SK-N-DZ (cell line): ENCODE data around the gene METTL6.
A peak's percentile ranks its signal among the peaks of the same experiment; 100 is the strongest.
"Not testable (repeated sequence)": the region's sequence is repeated elsewhere in the genome, so short reads cannot be mapped to it uniquely, and the experiment has no call there.

Experiments
- DNase-seq: peaks from one replicate; pipeline ENCODE4 v3.0.0-alpha.2; 2015; ENCODE audit warnings: low spot score

Gene METTL6

DNA sequence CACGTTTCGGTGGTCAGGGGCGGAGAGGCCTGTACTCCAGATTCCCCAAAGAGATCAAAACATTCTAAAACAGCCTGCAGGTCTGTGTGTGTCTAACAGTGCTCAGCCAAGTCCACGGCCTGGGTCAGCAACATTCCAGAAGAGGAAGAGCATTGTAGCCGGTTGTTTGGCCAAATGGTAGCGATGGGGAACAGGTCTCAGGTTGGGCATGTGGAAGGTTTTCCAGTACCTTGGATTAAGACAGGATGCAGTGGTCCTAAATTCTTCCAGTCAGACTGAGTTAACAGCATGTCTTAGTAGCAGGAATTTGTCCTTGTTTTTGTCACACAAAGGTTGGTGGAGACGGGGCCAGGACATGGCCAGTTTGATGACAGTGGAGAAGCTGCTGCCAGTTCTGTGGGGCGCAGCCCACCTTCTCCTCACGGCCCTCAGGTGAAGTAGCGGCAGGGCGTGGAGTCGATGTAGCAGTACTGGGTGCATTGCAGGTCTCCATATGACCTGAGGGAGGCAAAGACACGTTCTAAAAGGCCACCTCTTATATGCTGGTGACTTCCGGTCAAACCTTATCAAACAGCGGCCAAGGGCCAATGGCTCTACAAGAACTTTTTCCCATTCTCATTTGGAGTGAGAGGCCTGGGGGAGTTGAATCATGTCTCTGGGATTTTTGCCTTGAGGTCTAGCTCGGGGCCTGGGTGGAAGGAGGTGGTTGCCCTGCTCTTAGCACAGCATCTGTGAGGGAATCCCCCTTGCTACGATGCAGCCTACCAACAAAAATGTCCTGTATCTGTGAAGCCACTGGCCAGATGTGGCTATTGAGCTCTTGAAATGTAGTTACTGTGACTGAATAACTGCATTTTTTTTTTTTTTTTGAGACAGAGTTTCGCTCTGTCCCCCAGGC is 24.1 kb upstream of the METTL6 start:
- no peak for DNase-seq

DNA sequence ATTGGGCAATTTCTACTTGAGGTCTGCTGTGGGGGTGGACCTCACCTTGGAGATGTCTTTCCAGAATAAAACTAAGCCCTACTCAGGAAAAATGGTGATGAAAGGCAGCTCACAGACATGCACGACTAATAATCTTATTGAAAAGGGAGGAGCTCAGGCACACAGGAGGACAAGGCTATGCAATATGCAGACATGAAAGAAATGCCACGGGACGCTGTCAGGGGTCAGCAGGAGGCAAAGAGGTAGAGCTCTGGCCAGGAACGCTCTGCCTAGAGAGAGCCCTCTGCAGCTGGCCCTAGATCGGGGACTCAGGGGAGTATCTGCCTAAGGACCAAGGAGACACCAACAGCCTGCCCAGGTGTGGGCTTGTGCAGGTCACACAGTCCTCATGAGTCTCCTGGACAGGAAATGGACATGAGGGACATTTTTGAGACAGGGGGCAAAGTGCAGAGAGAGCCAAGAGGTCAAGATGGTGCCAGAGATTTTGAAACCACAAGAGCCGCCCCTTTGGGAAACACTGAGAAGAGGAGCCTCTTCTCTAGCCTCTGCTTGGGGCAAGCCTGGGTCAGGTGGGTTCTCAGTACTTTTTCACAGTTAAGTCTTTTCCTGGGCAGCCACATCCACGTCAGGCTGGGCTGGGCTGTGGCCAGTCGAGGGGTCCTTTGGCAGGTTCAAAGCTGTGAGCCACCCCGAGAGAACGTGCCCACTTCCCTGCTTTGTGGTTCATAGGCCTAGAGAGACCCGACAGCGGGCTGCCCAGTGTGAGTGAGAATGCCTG is 23.3 kb upstream of the METTL6 start:
- DNase-seq, result no peak

DNA sequence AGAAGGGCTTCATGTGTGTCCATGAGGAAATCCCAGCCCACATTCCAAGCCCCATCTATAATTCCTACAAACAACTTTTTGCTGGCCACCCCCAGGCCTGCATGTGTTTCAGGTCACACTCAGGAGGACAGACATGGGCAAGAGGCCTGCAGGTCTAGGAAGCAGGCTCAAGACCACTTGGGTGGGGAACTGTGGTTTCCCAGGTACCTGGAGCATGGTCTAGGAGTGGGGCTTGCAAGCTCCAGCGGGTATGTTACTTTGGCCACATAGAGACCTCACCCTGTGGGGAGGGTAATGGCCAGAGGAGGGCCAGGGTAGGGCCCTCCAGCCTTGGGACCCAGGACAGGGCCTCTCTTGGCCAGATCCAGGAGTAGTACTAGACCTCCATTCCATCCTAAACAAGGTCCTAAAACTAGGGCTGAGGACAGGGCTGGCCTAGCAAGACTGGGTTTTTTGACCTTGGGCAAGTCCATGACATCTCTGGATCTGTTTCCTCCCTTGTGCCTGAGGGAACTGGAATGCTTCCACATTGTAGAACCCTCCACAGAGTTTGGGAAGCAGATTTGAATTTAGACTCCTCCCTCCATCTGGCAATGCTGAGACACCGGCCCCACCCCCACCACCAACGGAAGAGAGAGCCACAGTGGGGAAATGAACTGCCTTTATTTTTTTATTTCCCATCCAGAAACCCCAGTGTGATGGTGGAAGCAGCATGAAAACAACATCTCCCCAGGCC is 22.3 kb upstream of the METTL6 start:
- DNase-seq, result no peak

DNA sequence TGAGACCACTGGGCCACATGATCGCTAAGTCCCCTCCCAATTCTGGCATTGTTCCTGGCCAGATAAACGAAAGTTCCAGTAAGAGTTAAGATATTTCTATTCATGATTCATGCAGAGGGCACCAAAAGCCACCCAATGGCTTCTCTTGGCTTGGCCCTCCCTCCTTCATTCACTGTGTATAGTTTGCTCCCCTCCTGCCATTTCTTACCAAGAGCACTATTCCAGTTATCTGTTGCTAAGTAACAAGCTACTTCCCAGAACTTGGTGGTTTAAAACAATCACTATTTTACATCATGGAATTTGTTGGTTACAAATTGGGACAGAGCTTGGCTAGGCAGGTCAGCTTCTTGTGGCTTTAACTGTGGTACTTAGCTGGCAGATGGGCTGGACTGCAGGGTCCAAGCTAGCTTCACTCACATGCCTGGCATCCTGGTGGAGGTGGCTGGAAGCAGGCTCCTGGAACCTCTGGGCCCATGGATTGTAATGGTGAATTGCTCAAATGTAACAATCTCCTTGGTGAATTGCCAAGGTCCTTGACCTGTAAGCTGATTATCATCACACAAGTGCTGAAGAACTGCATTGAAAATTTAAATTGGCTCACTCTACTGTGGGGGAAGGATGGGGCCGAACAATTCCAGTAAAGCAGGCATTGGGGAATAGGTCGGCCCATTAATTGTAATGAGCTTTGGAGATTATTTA is 16.6 kb upstream of the METTL6 start:
- no peak for DNase-seq

DNA sequence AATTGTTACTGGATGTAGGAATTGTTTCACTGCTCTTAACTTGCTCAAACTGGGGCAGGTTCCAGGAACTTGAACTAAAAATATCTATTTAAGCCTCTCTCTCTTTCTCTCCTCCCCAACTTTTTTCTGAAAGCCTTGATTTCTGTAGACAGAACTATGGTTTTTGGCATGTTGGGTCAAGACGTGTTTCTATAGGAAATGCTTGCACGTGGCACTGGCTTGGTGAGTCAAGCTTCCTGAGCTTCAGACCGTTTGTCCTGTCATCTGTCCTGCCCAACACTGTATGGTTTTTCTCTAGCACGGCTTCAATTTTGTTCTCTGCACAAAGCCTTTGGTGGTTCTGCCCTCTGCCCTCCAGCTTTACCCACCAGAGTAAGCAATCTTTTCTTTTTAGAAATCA is 13.5 kb upstream of the METTL6 start:
- DNase-seq, result no peak

DNA sequence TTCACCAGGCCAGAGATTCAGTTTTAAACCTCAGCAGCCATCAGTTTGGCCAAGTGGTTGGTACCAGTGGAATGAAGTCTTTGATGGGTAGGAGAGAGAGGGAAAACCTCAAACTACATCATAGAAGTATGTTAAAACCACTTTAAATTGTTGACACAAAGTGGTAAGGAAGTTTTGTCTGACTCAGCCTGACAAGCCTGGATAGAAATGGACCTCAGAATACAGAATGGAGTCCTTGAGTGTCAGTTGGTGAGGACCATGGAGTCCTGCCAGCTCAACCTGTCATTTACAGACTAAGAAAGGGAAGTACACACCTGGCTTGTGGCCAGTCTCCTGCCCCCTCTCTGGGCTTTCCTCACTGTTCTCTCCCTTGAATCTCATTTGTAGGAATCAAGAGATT is 12.1 kb upstream of the METTL6 start:
- no peak for DNase-seq

DNA sequence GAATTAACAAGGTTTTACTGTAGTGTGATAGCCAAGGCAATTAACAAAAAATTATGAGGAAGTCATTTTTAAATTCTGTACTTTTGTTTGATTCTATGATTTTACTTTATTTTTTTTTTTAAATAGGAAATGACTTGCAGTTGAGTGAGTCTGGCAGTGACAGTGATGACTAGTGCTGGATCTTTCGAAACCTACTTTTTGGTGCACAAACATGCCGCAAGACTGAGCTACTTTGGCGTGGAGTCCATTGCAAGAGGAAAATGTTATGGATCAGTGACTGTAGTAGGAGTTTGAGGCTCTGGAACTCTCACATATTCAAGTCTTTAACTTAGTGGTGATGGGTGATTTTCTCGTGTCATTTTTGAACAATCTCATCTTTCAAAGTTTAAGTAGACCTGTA is 11.6 kb upstream of the METTL6 start:
- no peak for DNase-seq

DNA sequence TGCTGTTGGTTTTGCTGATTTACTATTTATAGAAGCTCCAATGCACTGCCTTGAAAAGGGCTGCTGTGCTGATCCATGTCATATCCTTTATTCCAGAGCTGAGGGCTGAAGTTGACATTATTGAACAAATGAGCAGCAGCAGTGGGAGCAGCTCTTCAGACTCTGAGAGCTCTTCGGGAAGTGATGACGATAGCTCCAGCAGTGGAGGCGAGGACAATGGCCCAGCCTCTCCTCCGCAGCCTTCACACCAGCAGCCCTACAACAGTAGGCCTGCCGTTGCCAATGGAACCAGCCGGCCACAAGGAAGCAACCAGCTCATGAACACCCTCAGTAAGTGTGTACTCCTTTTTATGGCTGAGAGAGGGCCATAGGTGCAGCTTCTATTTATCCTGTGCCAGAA is 8.9 kb upstream of the METTL6 start:
- DNase-seq, result no peak

DNA sequence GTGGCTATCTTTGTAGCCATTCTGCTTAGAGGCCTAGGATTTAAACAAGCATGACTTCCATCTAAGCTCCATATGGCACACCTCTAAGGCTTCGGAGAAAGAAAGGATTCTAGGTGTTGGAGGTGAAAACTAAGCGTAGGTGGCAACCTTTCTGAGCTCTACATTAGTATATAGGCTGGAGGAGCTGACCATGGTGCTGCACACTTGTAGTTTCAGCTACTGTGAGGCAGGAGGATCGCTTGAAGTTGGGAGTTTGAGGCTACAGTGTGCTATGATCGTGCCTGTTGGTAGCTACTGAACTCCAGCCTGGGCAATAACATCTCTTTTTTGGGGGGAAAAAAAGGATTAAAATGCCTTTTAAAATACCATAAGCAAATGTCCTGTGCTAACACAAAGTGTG is 7.4 kb upstream of the METTL6 start:
- no peak for DNase-seq

DNA sequence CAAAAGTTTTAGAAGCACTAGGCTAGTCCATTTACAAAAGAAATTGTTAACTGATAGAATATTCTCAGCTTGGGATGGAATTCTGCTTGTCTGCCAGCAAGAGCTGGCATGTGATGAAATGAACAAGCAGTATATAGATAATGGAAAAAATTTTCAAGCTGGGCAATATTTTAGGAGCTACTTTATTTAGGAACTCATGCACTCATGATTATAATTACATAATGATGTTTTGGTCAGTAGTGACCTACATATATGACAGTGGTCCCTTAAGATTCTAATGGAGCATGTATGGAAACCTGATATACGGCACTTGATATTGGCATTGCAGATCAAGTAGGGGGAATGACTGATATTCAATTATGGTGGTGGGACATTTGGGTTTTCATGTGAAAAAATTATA is 6.2 kb upstream of the METTL6 start:
- no peak for DNase-seq

DNA sequence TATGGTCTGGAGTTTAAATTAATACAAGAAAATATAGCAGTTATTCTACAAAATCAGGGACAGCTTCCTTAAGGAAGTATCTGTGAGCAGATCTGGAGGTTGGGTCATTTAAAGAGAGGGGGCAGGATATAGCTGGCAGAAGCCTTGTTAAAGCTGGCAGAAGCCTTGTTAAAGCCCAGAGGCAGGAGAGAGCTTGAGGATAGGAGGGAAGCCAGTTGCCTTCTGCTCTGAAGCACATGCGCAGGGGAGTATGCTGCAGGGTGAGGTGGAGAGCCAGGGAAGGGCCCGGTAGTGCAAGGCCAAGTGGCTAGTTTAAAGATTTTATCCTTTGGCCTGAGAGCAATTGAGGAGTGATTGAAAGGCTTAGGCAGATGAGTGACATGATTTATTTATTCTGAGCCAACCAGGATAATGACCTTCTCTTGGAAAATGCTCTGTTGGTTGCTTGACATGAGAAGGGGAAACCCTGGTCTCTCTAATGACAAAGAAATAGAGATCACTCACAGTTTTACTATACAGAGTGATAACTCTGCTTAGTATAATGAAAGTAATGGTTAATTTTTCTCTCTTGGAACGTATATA is 4.0 kb upstream of the METTL6 start:
- no peak for DNase-seq

DNA sequence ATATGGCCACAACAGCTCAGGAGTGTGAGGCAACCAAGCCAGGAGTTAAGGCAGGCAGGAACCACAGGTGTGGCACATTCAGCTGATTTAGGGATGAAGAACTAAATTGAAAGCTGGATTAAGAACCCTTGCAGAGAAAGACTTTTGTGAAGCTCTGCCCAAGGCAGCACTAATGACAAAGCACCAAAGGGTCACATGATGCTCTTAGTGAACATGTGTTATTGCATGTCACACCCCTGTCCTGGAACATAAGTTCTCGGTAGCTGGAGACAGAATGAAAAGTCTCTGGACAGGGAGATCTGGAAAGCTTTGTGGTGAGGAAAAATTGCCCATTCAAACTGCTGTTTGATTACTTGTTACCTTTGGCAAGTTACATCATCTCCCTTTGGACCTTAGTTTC is 3.3 kb upstream of the METTL6 start:
- no peak for DNase-seq

DNA sequence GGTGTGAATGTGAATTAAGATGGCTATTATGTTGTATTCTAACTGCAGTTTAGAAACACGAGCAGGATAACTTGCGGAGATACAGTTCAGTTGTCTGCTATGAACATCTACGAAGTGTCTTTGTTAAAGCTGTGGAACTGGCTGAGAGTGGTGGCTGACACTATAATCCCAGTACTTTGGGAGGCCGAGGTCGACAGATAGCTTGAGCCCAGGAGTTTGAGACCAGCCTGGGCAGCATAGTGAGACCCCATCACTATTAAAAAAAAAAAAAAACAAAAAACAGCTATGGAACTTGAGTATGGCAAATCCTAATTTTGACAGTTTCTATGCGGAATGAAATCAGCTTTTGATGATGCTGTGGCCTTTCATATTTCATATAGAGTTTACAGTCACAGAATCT is 1.7 kb upstream of the METTL6 start:
- DNase-seq, result no peak

DNA sequence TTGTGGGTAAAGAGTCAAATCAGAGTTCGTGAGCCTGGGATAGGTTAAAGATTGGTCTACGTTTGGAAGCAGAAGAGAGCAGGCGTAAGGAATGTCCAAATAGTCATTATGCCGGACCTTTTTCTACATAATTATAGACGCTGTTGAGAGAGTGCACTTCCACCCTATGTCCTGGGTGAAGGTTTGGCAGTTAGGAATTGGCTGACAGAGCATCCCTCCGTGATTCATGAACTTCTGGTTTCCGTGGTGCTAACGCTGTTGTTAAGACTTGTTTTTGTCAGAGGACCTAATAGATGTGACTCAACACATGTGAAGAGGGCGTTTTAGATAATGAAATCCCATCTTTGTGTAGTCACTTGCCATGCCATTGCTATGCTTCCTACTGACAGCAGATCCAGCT is 1.2 kb upstream of the METTL6 start:
- DNase-seq, result no peak

DNA sequence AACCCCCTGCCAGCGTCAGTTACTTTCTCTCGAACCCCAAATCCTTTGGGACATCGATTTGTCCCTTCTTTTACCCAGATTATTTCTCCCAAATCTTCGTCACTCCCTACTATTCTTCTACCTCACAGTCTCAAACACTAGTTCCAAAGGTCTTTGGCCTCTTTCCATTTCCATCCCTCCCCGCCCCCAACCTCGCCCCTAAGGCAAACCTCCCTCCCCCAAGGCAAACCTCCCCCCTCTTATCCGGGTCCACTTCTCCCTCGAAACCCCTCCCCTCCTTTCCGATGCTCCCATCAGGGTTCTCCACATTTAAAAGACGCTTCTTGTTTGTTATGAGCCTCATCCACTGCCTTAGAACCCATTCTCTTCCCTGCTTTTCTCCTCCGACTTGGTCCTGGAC is 637 bp upstream of the METTL6 start:
- DNase-seq, result no peak

DNA sequence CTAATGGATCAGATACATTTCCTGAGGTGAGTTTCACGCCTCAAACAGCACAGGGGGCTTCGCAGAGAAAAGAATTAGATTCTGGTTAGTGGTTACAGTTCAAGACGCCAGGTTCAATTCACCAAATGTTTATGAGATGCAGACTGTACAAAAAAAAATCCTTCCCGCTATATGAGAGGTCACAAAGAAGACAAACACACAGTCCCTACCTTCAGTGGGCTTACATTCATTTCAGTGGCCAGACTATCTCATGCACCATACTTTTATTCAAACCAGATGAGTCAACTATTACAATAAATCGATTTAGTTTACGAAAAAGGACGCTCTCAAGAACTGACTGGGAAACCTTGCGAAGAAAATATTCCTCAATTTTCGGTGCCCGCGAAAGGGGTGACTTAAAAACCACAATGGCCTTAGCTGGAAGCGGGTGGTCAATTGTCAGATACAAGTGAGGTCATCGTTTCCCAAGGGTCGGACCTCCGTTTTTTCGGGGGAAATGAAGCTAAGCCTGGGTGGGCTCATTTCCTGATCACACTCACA is 695 bp downstream of the METTL6 start:
- DNase-seq, result no peak

DNA sequence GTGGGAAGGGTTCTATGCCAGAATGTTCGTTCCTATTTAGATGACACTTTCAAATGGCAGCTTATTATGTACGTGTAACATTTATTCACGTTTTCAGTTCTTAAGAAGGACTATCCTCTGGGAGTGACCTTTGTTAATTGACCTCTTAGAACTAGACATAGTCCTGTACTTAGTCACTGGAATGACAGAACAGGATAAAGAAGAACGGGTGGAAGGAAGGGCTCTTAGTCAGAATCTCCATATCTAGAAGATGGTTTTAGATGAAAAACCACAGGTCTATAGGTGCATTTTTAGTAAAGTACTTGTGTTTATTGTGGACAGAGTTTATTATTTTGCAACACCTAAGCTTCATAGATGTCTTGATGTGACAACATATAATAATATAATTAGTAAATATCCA is 6.5 kb downstream of the METTL6 start:
- no peak for DNase-seq

DNA sequence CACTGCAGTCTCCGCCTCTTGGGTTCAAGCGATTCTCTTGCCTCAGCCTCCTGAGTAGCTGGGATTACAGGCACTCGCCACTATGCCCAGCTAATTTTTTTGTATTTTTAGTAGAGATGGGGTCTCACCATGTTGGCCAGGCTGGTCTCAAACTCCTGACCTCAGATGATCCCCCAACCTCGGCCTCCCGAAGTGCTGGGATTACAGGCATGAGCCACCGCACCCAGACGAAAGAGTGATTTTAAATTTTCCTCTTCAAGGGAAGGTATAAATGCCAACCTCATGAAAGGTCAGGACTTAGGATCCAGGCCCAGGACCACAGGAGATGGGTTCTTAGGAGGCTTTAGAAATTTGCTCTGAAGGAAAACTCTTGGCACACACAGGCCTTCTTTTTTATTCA is 16.4 kb downstream of the METTL6 start:
- not testable (repeated sequence) for DNase-seq

DNA sequence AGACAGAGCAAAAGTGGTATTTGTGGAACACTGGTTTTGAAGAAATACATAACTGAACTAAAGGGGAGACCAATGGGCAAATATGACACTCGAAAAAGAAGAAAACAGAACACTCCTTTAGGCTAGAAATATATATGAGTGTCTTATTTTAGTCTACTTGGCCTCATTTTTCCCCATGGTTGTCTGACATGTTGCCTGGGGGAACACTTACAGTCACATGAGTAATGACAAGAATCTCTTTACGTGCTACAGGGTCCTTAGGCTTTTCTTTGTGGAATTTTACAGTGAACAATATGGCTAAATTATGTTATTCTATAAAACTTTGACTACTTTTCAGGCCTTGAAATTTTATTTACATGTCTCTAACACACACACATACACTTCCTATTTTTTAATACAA is 17.6 kb downstream of the METTL6 start:
- no peak for DNase-seq

DNA sequence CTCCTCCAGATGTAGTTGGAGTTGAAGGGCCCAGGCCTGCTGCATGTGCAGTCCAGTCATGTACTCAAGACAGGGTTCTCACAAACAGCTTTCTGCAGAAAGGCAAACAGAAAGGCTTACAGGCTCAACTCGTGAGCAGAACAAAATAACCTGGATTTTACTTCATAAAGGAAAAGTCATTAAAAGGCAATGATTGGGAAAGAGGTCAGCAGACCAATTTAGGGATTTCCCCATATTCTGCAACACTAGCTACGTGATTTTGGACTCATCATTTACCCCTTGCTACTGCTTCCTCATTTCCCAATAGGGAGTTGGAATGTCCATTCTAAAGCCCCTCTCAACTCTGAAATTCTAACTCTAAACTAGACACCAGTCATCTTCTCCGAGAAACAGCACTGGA is 18.1 kb downstream of the METTL6 start:
- no peak for DNase-seq

DNA sequence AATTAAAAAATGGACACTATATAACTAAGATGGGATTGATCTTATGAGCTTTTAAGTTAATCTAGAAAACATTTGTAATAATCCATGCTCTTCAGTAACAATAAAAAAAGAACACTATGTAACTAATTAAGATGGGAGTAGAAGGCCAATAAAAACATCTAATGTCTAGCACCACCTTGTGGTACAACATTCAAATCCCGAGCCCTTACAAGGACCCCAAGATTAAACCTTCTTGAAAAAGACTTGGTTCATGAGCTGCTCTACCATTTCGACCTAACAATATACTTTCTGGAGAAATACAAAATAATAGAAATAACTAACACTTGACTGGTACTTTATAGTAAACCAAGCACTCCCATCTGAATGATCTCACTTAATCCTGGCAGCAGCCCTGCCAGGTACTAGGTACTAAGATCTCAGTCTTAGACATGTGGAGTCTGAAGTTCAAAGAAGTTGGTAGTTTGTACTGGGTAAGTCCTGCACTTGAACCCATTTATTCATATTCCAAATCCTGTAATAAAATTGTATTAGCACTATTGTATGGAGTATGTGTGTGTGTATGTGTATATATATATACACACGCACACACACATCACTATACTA is 21.8 kb downstream of the METTL6 start:
- DNase-seq, result peak; percentile 73
